HepG2 (cell line): ENCODE data around the gene TTLL11.

Experiments used
- AKAP8 ChIP-seq: sonication (generic); formaldehyde crosslinking; IDR thresholded peaks from 2 replicates; pipeline ENCODE4 v1.5.1; 2020; ENCODE audit warnings: mild to moderate bottlenecking, missing genetic modification reagents
- ELF1 ChIP-seq: sonication (generic); formaldehyde crosslinking; IDR thresholded peaks from 2 replicates; pipeline ENCODE4 v1.4.0; 2020; ENCODE audit warnings: missing genetic modification reagents
- POLR2AphosphoS5 ChIP-seq: IDR thresholded peaks from 2 replicates; pipeline ENCODE4 v1.6.1; 2012; ENCODE audit warnings: low read depth, low read length
- ZNF367 ChIP-seq: sonication (generic); formaldehyde crosslinking; IDR thresholded peaks from 2 replicates; pipeline ENCODE4 v1.4.0; 2020; ENCODE audit warnings: missing genetic modification reagents, borderline replicate concordance
- TF ChIP-seq, protein P1 (sequence below): sonication (generic); formaldehyde crosslinking; conservative IDR thresholded peaks from 2 replicates; pipeline ENCODE4 v1.4.0; 2020; ENCODE audit warnings: missing genetic modification reagents
- TF ChIP-seq, protein P2 (sequence below): IDR thresholded peaks from 2 replicates; pipeline ENCODE4 v1.6.1; 2012; ENCODE audit warnings: low read length, improper control_type of control experiment

DNA sequence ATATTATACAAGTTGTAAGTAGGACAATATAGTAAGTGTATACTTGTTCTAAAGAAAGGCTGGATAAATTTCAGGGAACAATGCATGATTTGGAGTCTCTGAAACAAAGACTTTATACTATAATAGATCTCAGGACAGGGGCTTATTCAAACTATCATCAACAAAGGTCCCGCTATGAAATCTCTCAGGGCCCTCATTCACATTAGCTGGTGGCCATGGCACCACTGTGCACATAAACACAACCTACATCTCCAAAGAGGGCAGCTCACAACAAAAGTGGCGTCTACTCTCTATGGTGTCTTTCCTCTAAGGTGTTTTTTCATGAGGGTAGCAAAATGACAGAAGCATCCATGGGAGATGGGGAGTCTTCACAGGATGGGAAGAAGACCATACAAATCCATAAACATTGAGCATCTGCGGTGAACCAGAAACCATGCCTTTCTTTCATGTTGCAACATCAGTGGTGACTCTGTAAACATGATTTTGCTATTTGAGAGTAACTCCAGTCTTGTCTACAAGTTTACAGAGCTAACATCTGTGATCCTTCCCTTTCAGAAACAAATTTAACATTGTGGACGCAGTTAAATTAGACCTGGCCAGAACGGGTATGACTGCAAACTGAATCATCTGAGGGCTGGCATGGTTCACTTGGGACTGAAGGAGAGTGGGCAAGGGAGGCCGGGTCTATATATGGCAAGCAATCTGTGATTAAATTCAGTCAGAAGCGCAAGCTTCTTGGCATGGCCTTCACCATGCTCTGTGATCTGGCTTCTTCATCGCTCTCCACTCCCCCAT, 5.5 kb downstream of the TTLL11 start:
- no peak for TF ChIP-seq ELF1
- TF ChIP-seq, protein P1, sequence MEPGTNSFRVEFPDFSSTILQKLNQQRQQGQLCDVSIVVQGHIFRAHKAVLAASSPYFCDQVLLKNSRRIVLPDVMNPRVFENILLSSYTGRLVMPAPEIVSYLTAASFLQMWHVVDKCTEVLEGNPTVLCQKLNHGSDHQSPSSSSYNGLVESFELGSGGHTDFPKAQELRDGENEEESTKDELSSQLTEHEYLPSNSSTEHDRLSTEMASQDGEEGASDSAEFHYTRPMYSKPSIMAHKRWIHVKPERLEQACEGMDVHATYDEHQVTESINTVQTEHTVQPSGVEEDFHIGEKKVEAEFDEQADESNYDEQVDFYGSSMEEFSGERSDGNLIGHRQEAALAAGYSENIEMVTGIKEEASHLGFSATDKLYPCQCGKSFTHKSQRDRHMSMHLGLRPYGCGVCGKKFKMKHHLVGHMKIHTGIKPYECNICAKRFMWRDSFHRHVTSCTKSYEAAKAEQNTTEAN (CRISPR knock-in tag): no peak
- TF ChIP-seq, protein P2, sequence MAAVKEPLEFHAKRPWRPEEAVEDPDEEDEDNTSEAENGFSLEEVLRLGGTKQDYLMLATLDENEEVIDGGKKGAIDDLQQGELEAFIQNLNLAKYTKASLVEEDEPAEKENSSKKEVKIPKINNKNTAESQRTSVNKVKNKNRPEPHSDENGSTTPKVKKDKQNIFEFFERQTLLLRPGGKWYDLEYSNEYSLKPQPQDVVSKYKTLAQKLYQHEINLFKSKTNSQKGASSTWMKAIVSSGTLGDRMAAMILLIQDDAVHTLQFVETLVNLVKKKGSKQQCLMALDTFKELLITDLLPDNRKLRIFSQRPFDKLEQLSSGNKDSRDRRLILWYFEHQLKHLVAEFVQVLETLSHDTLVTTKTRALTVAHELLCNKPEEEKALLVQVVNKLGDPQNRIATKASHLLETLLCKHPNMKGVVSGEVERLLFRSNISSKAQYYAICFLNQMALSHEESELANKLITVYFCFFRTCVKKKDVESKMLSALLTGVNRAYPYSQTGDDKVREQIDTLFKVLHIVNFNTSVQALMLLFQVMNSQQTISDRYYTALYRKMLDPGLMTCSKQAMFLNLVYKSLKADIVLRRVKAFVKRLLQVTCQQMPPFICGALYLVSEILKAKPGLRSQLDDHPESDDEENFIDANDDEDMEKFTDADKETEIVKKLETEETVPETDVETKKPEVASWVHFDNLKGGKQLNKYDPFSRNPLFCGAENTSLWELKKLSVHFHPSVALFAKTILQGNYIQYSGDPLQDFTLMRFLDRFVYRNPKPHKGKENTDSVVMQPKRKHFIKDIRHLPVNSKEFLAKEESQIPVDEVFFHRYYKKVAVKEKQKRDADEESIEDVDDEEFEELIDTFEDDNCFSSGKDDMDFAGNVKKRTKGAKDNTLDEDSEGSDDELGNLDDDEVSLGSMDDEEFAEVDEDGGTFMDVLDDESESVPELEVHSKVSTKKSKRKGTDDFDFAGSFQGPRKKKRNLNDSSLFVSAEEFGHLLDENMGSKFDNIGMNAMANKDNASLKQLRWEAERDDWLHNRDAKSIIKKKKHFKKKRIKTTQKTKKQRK: no peak
- TF ChIP-seq ZNF367 (CRISPR knock-in tag): no peak
- TF ChIP-seq AKAP8 (CRISPR knock-in tag): no peak
- no peak for TF ChIP-seq POLR2AphosphoS5
